IPS DF 4.7 (cell line): ENCODE measurements around the gene RPUSD4.

Experiments used
- DNase-seq: peaks from one replicate; pipeline ENCODE4 v3.0.0-alpha.2; 2013; ENCODE audit warnings: low spot score; ENCODE audit errors: extremely low read depth

Gene RPUSD4

DNA sequence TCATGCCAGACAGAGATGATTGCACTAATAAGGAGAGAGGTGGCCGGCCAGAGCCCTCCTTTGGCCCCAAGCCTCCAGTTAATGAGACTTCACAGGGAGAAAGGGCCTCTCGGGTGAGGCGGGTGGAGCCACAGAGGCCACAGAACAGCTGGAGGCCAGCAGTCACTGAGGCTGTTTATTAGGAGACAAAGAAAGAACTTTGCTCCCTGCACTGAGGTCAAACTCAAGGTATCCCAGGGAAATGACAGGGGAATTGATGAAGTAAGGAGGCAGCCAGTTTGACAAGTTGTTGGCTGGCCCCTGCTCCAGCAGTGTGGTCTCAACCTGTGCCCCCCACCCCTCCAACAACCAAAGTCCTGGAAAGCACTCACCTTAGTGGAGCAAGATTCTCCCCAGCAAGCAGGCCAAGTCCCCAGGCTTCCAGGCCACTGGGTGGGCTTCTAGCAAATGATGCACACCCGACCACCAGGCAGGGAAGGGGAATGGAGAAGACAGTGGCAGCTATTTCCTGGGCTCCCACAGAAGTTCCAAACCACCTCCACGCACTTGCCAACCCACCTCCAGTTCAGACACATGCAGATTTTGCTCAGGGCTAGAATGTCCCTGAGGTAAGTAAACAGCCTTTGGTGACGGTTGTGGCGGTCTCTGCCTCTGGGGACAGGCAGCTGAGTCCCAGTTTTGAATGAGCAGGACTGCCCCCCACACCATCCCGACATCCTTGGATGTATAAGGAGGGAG, 53.2 kb downstream of the RPUSD4 start:
- DNase-seq, result no peak

DNA sequence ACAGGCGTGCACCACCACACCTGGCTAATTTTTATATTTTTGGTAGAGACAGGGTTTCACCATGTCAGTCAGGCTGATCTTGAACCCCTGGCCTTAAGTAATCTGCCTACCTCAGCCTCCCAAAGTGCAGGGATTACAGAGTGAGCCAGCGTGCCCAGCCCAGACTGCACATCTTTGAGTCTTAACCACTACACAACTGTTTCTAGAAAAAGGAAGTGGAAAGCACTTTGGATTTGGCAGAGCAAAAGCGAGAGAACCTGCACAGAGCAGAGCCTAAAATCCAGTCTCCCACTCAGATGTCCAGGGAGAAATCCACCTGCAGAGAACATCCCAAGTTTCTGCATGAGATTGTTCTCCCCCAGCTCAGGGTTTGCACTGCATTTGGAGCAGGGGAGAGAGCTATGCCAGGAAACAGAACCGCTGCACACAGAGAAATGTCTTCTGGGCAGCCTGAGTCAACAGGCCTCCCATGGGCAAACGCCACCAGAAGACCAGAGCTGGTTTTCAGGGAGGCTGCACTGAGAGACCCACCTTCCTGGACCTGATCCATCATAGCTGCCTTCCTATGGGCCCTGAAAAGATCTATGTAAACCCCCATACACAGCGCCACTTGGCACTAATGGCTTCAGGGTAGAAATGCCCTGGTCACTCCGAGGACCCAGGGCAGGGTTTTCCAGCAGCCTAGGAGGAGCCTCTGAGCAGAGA, 54.0 kb downstream of the RPUSD4 start:
- no peak for DNase-seq

DNA sequence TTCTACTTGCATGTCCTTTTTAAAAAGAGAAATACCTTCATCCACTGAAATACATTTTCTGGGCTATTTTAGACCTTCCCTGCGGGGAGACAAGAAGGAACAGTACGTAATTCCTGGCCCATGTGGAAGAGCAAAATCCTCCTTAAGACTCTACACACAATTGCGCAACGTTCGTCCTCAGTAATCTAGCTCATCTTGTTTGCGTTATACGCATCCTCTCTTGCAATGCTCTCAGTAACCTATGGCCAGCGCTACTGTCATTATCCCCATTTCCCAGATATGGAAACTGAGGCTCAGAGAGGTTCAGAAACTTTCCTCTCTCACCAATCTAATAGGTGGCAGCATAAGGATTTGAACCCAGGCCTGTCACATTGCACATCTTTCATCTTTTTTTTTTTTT, 54.6 kb downstream of the RPUSD4 start:
- no peak for DNase-seq

DNA sequence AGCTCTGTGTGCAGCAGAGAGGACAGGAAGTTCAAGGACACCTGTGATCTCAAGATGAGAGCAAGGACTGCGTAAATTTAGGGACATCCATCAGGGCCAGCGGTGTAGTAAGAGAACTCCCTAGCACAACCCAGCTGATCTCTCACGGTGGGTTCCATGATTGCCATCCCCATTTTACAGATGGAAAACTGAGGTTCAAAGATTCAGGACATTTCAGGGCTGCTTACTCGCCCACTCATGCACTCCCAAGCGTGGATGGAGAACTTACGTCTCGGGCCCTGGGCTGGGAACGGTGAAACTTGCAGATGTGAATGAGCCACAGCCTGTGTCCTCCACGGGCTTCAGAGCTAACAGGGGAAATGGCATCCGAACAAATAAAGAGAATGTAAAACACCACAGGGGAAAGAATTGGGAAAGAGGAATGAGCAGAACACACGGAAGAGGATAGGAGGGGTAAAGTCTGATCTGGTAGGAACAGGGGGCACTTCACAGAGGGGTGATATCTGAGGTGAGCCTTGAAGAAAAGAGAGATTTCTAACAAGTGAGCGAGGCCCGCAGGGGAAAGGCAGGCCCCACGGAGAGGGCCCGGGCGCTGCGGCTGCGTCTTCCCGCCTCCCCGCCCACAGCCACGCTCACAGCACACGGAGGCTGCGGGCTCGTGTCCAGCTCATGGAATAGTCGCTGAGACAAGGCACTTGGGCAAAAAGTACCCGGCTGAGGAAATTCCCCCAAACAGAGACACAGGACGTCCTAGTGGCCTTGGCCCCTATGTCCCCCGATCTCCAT, 55.9 kb downstream of the RPUSD4 start:
- DNase-seq, result no peak

DNA sequence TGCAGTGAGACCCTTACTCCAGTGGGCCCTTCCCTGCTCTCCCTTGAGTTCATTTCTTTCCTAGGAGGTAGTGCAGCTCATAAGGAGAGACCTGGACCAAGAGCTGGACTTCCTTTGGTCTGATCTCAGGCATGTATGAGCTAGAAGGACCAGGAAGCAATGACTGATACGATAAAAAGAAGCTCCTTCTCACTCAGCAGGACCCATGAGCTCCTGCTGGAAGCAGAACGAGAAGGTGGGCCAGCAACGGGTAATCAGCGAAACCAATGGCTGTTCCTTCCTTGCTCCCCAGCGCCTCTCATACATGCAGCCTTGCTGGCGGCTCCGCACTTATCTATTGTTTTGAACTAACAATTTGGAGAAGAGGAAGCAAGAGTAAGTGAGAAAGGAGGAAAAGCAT, 56.8 kb downstream of the RPUSD4 start:
- DNase-seq, result no peak

DNA sequence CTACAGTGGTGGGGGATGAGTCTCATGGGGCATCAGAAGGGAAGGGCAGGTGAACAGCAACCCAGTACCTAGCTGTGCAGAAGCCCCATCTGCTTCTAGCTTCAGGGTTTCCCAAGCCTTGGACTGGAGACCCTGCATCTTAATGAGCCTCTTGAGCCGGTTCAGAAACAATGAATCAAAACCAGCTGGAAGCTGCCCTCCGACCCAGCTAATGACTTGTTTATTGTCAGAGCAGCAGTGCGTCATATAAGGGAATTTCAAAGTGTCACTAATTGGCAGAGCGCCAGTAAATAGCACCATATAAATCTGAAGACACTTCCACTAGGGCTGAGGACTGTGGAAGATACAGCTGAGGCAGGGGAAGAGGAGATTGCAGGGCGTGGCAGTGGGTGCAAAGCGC, 57.5 kb downstream of the RPUSD4 start:
- no peak for DNase-seq

DNA sequence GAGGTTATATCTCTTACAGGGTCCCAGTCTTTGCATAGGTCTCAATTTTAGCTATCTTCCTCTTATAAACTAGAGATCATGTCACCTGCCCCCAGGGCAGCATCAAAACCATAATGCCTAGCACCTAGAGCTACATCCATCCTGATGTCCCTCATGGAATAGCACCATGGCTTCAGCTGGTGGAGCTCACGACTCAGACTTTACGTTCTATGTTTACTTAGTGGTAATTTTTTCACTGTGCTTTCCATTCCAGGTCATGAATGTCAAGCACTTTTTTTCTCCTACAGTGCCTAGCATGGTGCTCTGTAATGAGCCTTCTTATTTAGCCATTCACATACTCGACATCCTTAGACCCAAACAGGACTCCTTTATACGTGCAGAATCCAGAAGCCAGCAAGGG, 58.4 kb downstream of the RPUSD4 start:
- no peak for DNase-seq

DNA sequence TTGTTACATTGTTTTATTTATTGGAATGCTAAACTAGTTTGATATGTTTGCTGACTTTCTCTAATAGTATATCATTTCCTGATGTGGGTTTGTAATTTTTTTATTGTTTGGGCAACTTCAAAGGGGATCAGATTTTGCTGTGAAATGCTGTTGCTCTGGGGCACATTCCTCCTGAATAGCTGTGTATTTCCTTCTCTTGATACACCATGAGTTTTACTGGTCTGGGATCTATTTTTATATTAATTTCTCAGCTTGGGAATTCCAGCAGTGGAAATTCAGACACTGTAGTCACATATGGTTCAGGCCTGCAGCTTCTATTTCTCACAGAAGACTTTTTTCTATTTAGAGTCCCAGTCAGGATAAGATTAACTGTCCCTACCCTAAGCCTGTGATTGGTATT, 58.9 kb downstream of the RPUSD4 start:
- no peak for DNase-seq

DNA sequence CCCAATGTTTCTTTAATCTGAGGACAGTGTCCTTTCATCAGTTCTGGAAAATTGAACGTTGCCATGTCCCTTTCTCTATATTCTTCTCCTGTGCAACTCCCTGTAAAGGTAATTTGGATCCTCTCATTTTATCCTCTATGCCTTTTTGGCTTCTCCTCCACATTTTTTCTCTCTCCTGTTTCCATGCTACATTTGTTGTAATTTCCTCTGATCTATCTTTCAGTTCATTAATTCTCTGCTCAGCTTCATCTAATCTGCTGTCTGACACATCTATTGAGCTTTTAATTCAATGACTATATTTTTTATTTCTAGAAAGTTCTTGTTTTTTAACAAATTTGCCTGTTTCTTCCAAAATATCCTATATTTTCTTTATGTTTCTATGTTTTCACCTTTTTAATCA, 59.3 kb downstream of the RPUSD4 start:
- no peak for DNase-seq
